ENCODE data around the gene NOC4L. TPM values are rescaled to one million over a fixed set of nuclear protein-coding genes. Genes with fewer than 3 reads are reported as not detected.
"Not testable (repeated sequence)": the region's sequence is repeated elsewhere in the genome, so short reads cannot be mapped to it uniquely, and the experiment has no call there.

NOC4L gene
- polyA plus RNA-seq, 3 donors, result 7.3 to 18.0 (median 17.9) TPM

GRCh38 chr12:132147423-132148367 is 3.4 kb downstream of the NOC4L start:
- 97% methylated on average over 34 of the region's 38 CpGs for WGBS (ENCODE audit: insufficient coverage)
- peaks cover 11 to 37% of the 10 kb centered on the region in 2 donors for H3K36me3 Mint-ChIP-seq
- Histone ChIP-seq H3K27ac (ENCODE audit: low read depth in 1 of 2, low read length in 2 of 2) (no peak overlapping the region), H3K4me3 (replicated peaks in 1 of 3; ENCODE audit: low read depth in 2 of 3, low read length in 3 of 3) (no peak overlapping the region), H4K20me1 (ENCODE audit: insufficient read depth, low read length) (no peaks in the 10 kb centered on the region), H3K36me3 (replicated peaks in 1 of 2; ENCODE audit: control insufficient read depth in 1 of 2, insufficient read depth in 2 of 2, low read length in 2 of 2) (peaks cover 30 to 41% of the 10 kb centered on the region in 2 donors), H3K4me2 (replicated peaks; ENCODE audit: extremely low read depth, low read length, poor library complexity, severe bottlenecking) (no peak overlapping the region), H3K9me3 (replicated peaks in 1 of 2; ENCODE audit: control insufficient read depth in 1 of 2, insufficient read depth in 1 of 2, low read length in 2 of 2) (no peaks in the 10 kb centered on the region), H3K4me1 (ENCODE audit: control insufficient read depth in 1 of 2, insufficient read depth in 2 of 2, low read length in 2 of 2) (peaks cover 16 to 22% of the 10 kb centered on the region in 2 donors), H3K9ac (ENCODE audit: insufficient read depth, low read length, poor library complexity, severe bottlenecking) (no peak overlapping the region), H3K79me2 (ENCODE audit: insufficient read depth, low read length) (peaks cover 28% of the 10 kb centered on the region), H2AFZ (ENCODE audit: insufficient read depth, low read depth, low read length, poor library complexity, severe bottlenecking) (no peak overlapping the region), H3K27me3 (ENCODE audit: control insufficient read depth in 2 of 2, insufficient read depth in 2 of 2, low read length in 2 of 2) (no peaks in the 10 kb centered on the region)
- H3K27me3 Mint-ChIP-seq (ENCODE audit: low read depth in 3 of 3), result peaks cover 0 to 3% (median 0%) of the 10 kb centered on the region in 3 donors
- no peak overlapping the region for H3K4me3 Mint-ChIP-seq
- no peak for TF ChIP-seq CTCF (IDR thresholded peaks at IDR 0.05)
- no peak for DNase-seq
- peak overlapping the region in 1 of 7 donors; percentile 47 for H3K27ac Mint-ChIP-seq
- peaks cover 0 to 3% (median 0%) of the 10 kb centered on the region in 7 donors for H3K9me3 Mint-ChIP-seq
- intact Hi-C loops (cut with micrococcal nuclease), result loop anchor here in 1 of 2 donors (10.0 kb wide), 1 partner anchor 347 kb away; the partner anchor contains the start of gene FBRSL1
- H3K4me1 Mint-ChIP-seq, result peaks cover 19% of the 10 kb centered on the region

- no peak overlapping the region for H3K9ac ChIP-seq (ENCODE audit: insufficient read depth, low read length, poor library complexity, severe bottlenecking)
- no peak overlapping the region for H3K4me3 ChIP-seq (replicated peaks in 1 of 3; ENCODE audit: low read depth in 2 of 3, low read length in 3 of 3)
- peaks cover 30 to 41% of the 10 kb centered on the region in 2 donors for H3K36me3 ChIP-seq (replicated peaks in 1 of 2; ENCODE audit: control insufficient read depth in 1 of 2, insufficient read depth in 2 of 2, low read length in 2 of 2)
- H4K20me1 ChIP-seq (ENCODE audit: insufficient read depth, low read length), result no peaks in the 10 kb centered on the region
- H3K4me2 ChIP-seq (replicated peaks; ENCODE audit: extremely low read depth, low read length, poor library complexity, severe bottlenecking), result no peak overlapping the region
- Mint-ChIP-seq H3K36me3 (peaks cover 11 to 41% of the 10 kb centered on the region in 2 donors), H3K4me1 (peaks cover 12% of the 10 kb centered on the region), H3K4me3 (no peak overlapping the region), H3K27me3 (ENCODE audit: low read depth in 3 of 3) (no peaks in the 10 kb centered on the region), H3K9me3 (peaks cover 0 to 3% (median 0%) of the 10 kb centered on the region in 7 donors), H3K27ac (peak overlapping the region in 1 of 7 donors; percentile 47)
- H2AFZ ChIP-seq (ENCODE audit: insufficient read depth, low read depth, low read length, poor library complexity, severe bottlenecking), result no peak overlapping the region
- no peak overlapping the region for H3K27ac ChIP-seq (ENCODE audit: low read depth in 1 of 2, low read length in 2 of 2)
- no peak for TF ChIP-seq CTCF (IDR thresholded peaks at IDR 0.05)
- H3K79me2 ChIP-seq (ENCODE audit: insufficient read depth, low read length), result peaks cover 23% of the 10 kb centered on the region
- H3K27me3 ChIP-seq (ENCODE audit: control insufficient read depth in 2 of 2, insufficient read depth in 2 of 2, low read length in 2 of 2), result no peaks in the 10 kb centered on the region
- H3K4me1 ChIP-seq (ENCODE audit: control insufficient read depth in 1 of 2, insufficient read depth in 2 of 2, low read length in 2 of 2), result peaks cover 10 to 14% of the 10 kb centered on the region in 2 donors
- no peak for DNase-seq
- intact Hi-C loops (cut with micrococcal nuclease), result loop anchor here in 1 of 2 donors (10.0 kb wide), 1 partner anchor 346 kb away; the partner anchor contains the start of gene FBRSL1
- no peaks in the 10 kb centered on the region for H3K9me3 ChIP-seq (replicated peaks in 1 of 2; ENCODE audit: control insufficient read depth in 1 of 2, insufficient read depth in 1 of 2, low read length in 2 of 2)
- 98% methylated on average over 7 of the region's 41 CpGs for WGBS (ENCODE audit: insufficient coverage)
Observed at GRCh38 chr12:132148368-132149045, 4.2 kb downstream of the NOC4L start.

- not testable (repeated sequence) for H3K9me3 ChIP-seq (replicated peaks in 1 of 2; ENCODE audit: control insufficient read depth in 1 of 2, insufficient read depth in 1 of 2, low read length in 2 of 2); H4K20me1 ChIP-seq (ENCODE audit: insufficient read depth, low read length); H3K4me3 Mint-ChIP-seq; H2AFZ ChIP-seq (ENCODE audit: insufficient read depth, low read depth, low read length, poor library complexity, severe bottlenecking); H3K9me3 Mint-ChIP-seq; H3K27ac ChIP-seq (ENCODE audit: low read depth in 1 of 2, low read length in 2 of 2); H3K4me3 ChIP-seq (replicated peaks in 1 of 3; ENCODE audit: low read depth in 2 of 3, low read length in 3 of 3); H3K27me3 Mint-ChIP-seq (ENCODE audit: low read depth in 3 of 3); H3K27ac Mint-ChIP-seq; DNase-seq; H3K27me3 ChIP-seq (ENCODE audit: control insufficient read depth in 2 of 2, insufficient read depth in 2 of 2, low read length in 2 of 2); H3K9ac ChIP-seq (ENCODE audit: insufficient read depth, low read length, poor library complexity, severe bottlenecking); H3K4me2 ChIP-seq (replicated peaks; ENCODE audit: extremely low read depth, low read length, poor library complexity, severe bottlenecking)
- H3K79me2 ChIP-seq (ENCODE audit: insufficient read depth, low read length), result peaks cover 19% of the 10 kb centered on the region
- peaks cover 14 to 19% of the 10 kb centered on the region in 2 donors for H3K4me1 ChIP-seq (ENCODE audit: control insufficient read depth in 1 of 2, insufficient read depth in 2 of 2, low read length in 2 of 2)
- intact Hi-C loops (cut with micrococcal nuclease), result loop anchor here in 1 of 2 donors (10.0 kb wide), 1 partner anchor 345 kb away; the partner anchor contains the start of gene FBRSL1
- H3K36me3 ChIP-seq (replicated peaks in 1 of 2; ENCODE audit: control insufficient read depth in 1 of 2, insufficient read depth in 2 of 2, low read length in 2 of 2), result peaks cover 30 to 41% of the 10 kb centered on the region in 2 donors
- WGBS (ENCODE audit: insufficient coverage), result no CpG with 5 or more reads among the region's 32 CpGs
- H3K36me3 Mint-ChIP-seq, result peaks cover 11 to 41% of the 10 kb centered on the region in 2 donors
- peaks cover 18% of the 10 kb centered on the region for H3K4me1 Mint-ChIP-seq
Observed at GRCh38 chr12:132149526-132149925, 5.3 kb downstream of the NOC4L start.

Measured in CD14-positive monocyte (primary cell).